ENCODE measurements around the gene TRH.

TRH gene

DNA sequence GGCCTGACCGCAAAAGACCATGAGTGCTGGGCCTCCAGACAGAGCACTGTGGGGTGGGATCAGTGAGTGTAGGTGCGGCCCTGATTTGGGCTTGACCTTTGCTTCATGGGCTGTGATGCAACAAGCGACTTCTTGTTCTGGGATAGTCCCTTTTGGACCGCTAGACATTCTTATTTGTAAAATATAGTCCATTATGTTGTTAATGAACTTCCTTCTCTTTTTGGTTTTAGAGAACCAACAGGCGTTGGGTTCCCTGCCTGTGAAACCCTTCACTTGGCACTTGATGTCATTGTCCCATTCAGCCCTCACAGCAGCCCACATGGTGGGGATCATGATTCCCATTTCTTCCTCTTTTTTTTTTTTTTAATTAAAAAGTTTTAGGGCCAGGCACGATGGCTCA lies 15.8 kb upstream of the TRH start:
- no peak for DNase-seq (ENCODE audit: extremely low spot score)
- TF ChIP-seq, protein P1, sequence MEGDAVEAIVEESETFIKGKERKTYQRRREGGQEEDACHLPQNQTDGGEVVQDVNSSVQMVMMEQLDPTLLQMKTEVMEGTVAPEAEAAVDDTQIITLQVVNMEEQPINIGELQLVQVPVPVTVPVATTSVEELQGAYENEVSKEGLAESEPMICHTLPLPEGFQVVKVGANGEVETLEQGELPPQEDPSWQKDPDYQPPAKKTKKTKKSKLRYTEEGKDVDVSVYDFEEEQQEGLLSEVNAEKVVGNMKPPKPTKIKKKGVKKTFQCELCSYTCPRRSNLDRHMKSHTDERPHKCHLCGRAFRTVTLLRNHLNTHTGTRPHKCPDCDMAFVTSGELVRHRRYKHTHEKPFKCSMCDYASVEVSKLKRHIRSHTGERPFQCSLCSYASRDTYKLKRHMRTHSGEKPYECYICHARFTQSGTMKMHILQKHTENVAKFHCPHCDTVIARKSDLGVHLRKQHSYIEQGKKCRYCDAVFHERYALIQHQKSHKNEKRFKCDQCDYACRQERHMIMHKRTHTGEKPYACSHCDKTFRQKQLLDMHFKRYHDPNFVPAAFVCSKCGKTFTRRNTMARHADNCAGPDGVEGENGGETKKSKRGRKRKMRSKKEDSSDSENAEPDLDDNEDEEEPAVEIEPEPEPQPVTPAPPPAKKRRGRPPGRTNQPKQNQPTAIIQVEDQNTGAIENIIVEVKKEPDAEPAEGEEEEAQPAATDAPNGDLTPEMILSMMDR (IDR thresholded peaks at IDR 0.05; ENCODE audit: control extremely low read depth, extremely low read depth, low read depth, missing control alignments), result no peak
- CTCF ChIA-PET, result interaction anchor here (1.0 kb wide), 1 partner anchor 25 kb away, joined by 3 read pairs; no protein-coding TSS in a partner anchor
- POLR2A ChIA-PET, result no interaction called here

DNA sequence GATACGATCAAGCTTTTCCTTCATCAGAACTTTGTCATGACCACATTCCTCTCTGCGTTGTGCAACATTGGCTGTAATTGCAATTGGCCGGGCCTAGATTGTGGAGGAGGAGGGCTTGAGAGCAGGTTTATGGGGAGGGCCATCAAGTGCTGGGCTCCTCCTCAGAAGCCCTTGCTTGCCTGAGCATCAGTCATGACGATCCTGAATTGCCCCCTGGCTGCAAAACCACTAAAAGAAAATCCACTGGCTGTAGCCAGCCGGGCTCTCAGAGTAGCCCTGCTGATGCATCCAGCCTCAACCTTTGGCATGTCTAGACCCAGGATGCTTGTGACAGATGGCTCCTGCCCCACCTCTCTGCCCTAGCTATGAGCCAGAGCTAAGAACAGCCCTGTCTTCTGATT lies 13.4 kb upstream of the TRH start:
- TF ChIP-seq, protein P1 (IDR thresholded peaks at IDR 0.05; ENCODE audit: control extremely low read depth, extremely low read depth, low read depth, missing control alignments), result no peak
- DNase-seq (ENCODE audit: extremely low spot score), result no peak
- POLR2A ChIA-PET, result no interaction called here
- CTCF ChIA-PET, result interaction anchor here (1.0 to 4.0 kb wide), 3 partner anchors 18 to 42 kb away, joined by 3 to 17 read pairs (median 3); no protein-coding TSS in a partner anchor

DNA sequence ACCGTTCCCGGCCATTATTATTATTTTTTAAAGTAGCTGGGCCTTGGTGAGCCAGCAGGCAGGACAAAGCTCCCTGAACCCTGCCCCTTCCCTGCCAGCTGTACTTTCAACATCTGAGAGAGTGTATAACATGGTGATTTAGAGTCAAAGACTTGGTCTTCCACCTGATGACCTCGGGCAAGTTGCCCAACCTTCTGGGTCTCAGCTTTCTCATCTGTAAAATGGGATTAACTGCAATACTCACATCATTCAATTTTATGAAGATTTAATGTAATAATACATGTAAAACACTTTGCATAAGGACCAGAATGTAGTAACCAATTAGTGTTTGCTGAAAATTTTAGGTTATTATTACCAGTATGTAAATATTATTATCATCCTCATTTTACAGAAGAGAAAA lies 11.9 kb upstream of the TRH start:
- ChIA-PET CTCF (interaction anchor here (1.1 to 4.0 kb wide), 2 partner anchors 20 to 335 kb away, joined by 3 to 17 read pairs; no protein-coding TSS in a partner anchor), POLR2A (no interaction called here)
- no peak for DNase-seq (ENCODE audit: extremely low spot score)
- TF ChIP-seq, protein P1 (IDR thresholded peaks at IDR 0.05; ENCODE audit: control extremely low read depth, extremely low read depth, low read depth, missing control alignments), result no peak

DNA sequence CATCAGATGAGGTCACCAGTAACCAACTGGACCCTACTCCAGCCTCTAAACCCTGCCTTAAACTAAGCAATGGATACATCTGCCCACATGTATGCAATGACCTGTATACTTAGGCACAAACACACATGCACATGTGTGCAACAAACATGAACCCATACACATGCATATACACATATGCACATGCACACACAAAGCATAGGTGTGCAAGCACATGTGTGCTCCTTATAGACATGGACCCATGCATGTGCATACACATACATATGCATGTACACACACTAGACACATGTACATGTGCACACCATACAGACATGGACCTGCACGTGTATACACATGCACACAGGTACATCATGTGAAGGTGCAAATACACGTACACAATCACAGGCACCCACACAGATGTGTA lies 8.6 kb upstream of the TRH start:
- TF ChIP-seq, protein P1 (IDR thresholded peaks at IDR 0.05; ENCODE audit: control extremely low read depth, extremely low read depth, low read depth, missing control alignments), result no peak
- ChIA-PET POLR2A (no interaction called here), CTCF (interaction anchor here (1.8 kb wide), 1 partner anchor 23 kb away, joined by 5 read pairs; no protein-coding TSS in a partner anchor)
- no peak for DNase-seq (ENCODE audit: extremely low spot score)

DNA sequence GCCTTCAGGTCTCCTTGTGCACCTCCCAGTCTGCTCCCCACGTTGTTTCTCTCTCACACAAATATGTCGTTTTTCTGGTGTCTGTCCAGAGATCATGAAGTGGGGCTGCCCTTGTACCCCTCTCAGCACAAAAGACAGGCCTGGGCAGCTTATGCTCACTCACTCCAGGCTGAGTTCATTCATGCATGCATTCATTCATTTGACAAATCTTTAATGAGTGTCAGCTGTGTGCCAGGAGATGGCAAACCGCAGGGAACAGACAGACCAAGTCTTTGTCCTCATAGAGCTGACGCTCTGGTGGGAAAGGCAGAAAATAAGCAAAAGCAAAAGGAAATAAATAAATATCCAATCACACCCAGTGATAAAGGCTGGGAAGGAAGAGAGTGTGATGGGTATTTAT lies 7.6 kb upstream of the TRH start:
- no peak for DNase-seq (ENCODE audit: extremely low spot score)
- TF ChIP-seq, protein P1 (IDR thresholded peaks at IDR 0.05; ENCODE audit: control extremely low read depth, extremely low read depth, low read depth, missing control alignments), result no peak
- POLR2A ChIA-PET, result no interaction called here
- CTCF ChIA-PET, result no interaction called here

DNA sequence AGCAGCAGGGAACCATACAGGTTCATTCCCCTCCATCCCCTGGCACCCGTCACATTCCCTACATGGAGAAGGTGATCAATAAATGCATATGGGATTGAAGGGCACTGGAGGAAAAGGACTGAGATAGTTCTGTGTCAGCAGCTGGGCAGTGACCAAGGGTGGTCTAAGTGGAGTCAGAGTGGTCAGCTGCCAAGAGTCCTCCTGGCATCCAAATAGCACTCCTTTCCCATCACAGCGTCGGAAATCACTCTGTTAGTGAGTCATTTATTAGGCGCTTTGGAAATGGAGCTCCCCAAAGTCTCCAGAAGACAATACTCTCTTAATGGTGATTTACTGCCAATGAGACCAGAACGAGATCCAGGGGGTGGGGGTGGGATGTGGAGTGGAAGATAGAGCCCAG lies 6.8 kb upstream of the TRH start:
- ChIA-PET CTCF (no interaction called here), POLR2A (no interaction called here)
- no peak for DNase-seq (ENCODE audit: extremely low spot score)
- TF ChIP-seq, protein P1 (IDR thresholded peaks at IDR 0.05; ENCODE audit: control extremely low read depth, extremely low read depth, low read depth, missing control alignments), result no peak
